Measurements from ENCODE around the gene CD9. TPM values are rescaled to one million over a fixed set of nuclear protein-coding genes. Genes with fewer than 3 reads are reported as not detected.
"Not testable (repeated sequence)": the region's sequence is repeated elsewhere in the genome, so short reads cannot be mapped to it uniquely, and the experiment has no call there.

Gene CD9
- total and polyA plus RNA-seq, 8 donors = 25.1 to 108 (median 33.8) TPM

GRCh38 chr12:6183689-6184428, 16.3 kb upstream of the CD9 start:
- H3K27me3 ChIP-seq = no peaks in the 10 kb centered on the region
- no peaks in the 10 kb centered on the region for H3K9me3 ChIP-seq
- peaks cover 0 to 8% (median 6%) of the 10 kb centered on the region in 3 donors for H3K4me1 ChIP-seq
- ATAC-seq (peak; percentile 56 to 76 (median 65)), DNase-seq (peak in 2 of 6 donors; percentile 62 to 66), FAIRE-seq (no peak)
- TF ChIP-seq CTCF (IDR thresholded peaks at IDR 0.05) = no peak
- H3K27ac ChIP-seq = peak overlapping the region in 1 of 4 donors; percentile 42
- H3K4me3 ChIP-seq = no peak overlapping the region
- intact Hi-C loops (cut with DNase I) = loop anchor here in 1 of 3 donors (10.0 kb wide), 1 partner anchor 119 kb away; no protein-coding TSS in a partner anchor
- 46 to 49% methylated on average over 7 of the region's 7 CpGs for WGBS, 2 donors
- no peaks in the 10 kb centered on the region for H3K36me3 ChIP-seq

- WGBS, 2 donors = 76 to 79% methylated on average over 13 of the region's 13 CpGs
Measured at GRCh38 chr12:6185961-6186827, 14.0 kb upstream of the CD9 start.

GRCh38 chr12:6187948-6188793, 12.0 kb upstream of the CD9 start:
- Histone ChIP-seq H3K27me3 (no peaks in the 10 kb centered on the region), H3K27ac (no peak overlapping the region), H3K4me3 (no peak overlapping the region), H3K36me3 (no peaks in the 10 kb centered on the region), H3K4me1 (no peaks in the 10 kb centered on the region), H3K9me3 (no peaks in the 10 kb centered on the region)
- DNase-seq (no peak), FAIRE-seq (no peak), ATAC-seq (no peak)
- TF ChIP-seq CTCF (IDR thresholded peaks at IDR 0.05) = no peak
- intact Hi-C loops (cut with DNase I) = loop anchor here in 1 of 3 donors (10.0 kb wide), 1 partner anchor 123 kb away; no protein-coding TSS in a partner anchor
- 81 to 85% methylated on average over 8 of the region's 8 CpGs for WGBS, 2 donors

More at GRCh38 chr12:6185961-6186827, 14.0 kb upstream of the CD9 start:
- no peak for DNase-seq
- Histone ChIP-seq H3K9me3 (no peaks in the 10 kb centered on the region), H3K27me3 (no peaks in the 10 kb centered on the region), H3K4me1 (peaks cover 0 to 8% (median 6%) of the 10 kb centered on the region in 3 donors), H3K27ac (no peak overlapping the region), H3K36me3 (no peaks in the 10 kb centered on the region), H3K4me3 (no peak overlapping the region)
- intact Hi-C loops (cut with DNase I) = loop anchor here in 1 of 3 donors (10.0 kb wide), 1 partner anchor 121 kb away; no protein-coding TSS in a partner anchor
- no peak for ATAC-seq
- TF ChIP-seq CTCF (IDR thresholded peaks at IDR 0.05) = no peak
- FAIRE-seq = no peak

- no peak overlapping the region for H3K4me3 ChIP-seq
- no peaks in the 10 kb centered on the region for H3K4me1 ChIP-seq
- ATAC-seq = no peak
- DNase-seq = no peak
- intact Hi-C loops (cut with DNase I) = loop anchor here in 1 of 3 donors (10.0 kb wide), 1 partner anchor 124 kb away; no protein-coding TSS in a partner anchor
- FAIRE-seq = no peak
- H3K27me3 ChIP-seq = no peaks in the 10 kb centered on the region
- H3K9me3 ChIP-seq = no peaks in the 10 kb centered on the region
- no peaks in the 10 kb centered on the region for H3K36me3 ChIP-seq
- WGBS, 2 donors = 78 to 80% methylated on average over 5 of the region's 5 CpGs
- H3K27ac ChIP-seq = no peak overlapping the region
- TF ChIP-seq CTCF (IDR thresholded peaks at IDR 0.05) = no peak
Measured at GRCh38 chr12:6189028-6189427, 11.2 kb upstream of the CD9 start.

GRCh38 chr12:6189952-6190598, 10.1 kb upstream of the CD9 start:
- H3K27ac ChIP-seq, H3K9me3 ChIP-seq, H3K4me1 ChIP-seq, H3K27me3 ChIP-seq, ATAC-seq, H3K4me3 ChIP-seq, FAIRE-seq, H3K36me3 ChIP-seq, DNase-seq: not testable (repeated sequence)
- intact Hi-C loops (cut with DNase I) = loop anchor here in 1 of 3 donors (10.0 kb wide), 1 partner anchor 125 kb away; no protein-coding TSS in a partner anchor
- 80 to 84% methylated on average over 20 of the region's 20 CpGs for WGBS, 2 donors

- FAIRE-seq; H3K36me3 ChIP-seq; H3K4me1 ChIP-seq; H3K27me3 ChIP-seq; DNase-seq; H3K27ac ChIP-seq; ATAC-seq; intact Hi-C loops (cut with DNase I); H3K9me3 ChIP-seq; H3K4me3 ChIP-seq: not testable (repeated sequence)
- WGBS, 2 donors = 88 to 90% methylated on average over 36 to 49 of the region's 49 CpGs
Measured at GRCh38 chr12:6190767-6191530, 9.3 kb upstream of the CD9 start.

Measured in pancreas (tissue), 10 donors.